Hepatocyte (in vitro differentiated cells): Measurements from ENCODE around the gene BUB1B. TPM values are rescaled to one million over a fixed set of nuclear protein-coding genes. Genes with fewer than 3 reads are reported as not detected.
"Not testable (repeated sequence)": the region's sequence is repeated elsewhere in the genome, so short reads cannot be mapped to it uniquely, and the experiment has no call there.

ENCODE experiments used
- DNase-seq: peaks from one replicate; pipeline ENCODE4 v3.0.0-alpha.2; 2016; ENCODE audit warnings: low spot score
- H2AFZ ChIP-seq: fragments of 200-600 bp; sonication (generic); 2 replicates; pipeline ENCODE4 v1.6.0; 2016; ENCODE audit warnings: antibody characterized with exemption, mild to moderate bottlenecking
- H3K27ac ChIP-seq: fragments of 200-600 bp; sonication (generic); 2 replicates; pipeline ENCODE4 v1.5.1; 2016; ENCODE audit warnings: mild to moderate bottlenecking
- H3K27me3 ChIP-seq: fragments of 200-600 bp; sonication (generic); 2 replicates; pipeline ENCODE4 v1.6.1; 2016
- H3K36me3 ChIP-seq: fragments of 200-600 bp; sonication (generic); replicated peaks from 2 replicates; pipeline ENCODE4 v1.5.1; 2016; ENCODE audit warnings: low read depth; ENCODE audit not compliant: insufficient read depth
- H3K4me1 ChIP-seq: fragments of 200-600 bp; sonication (generic); 2 replicates; pipeline ENCODE4 v1.5.1; 2016; ENCODE audit warnings: mild to moderate bottlenecking, moderate library complexity; ENCODE audit not compliant: insufficient read depth
- H3K4me2 ChIP-seq: fragments of 200-600 bp; sonication (generic); 2 replicates; pipeline ENCODE4 v1.6.0; 2016
- H3K4me3 ChIP-seq: fragments of 200-600 bp; sonication (generic); 2 replicates; pipeline ENCODE4 v1.5.1; 2016; ENCODE audit warnings: mild to moderate bottlenecking
- H3K79me2 ChIP-seq: fragments of 200-600 bp; sonication (generic); 2 replicates; pipeline ENCODE4 v1.6.0; 2017; ENCODE audit warnings: mild to moderate bottlenecking
- H3K9me2 ChIP-seq: fragments of 200-600 bp; sonication (generic); replicated peaks from 2 replicates; pipeline ENCODE4 v1.6.0; 2017; ENCODE audit warnings: mild to moderate bottlenecking; ENCODE audit not compliant: insufficient read depth
- H3K9me3 ChIP-seq: fragments of 200-600 bp; sonication (generic); 2 replicates; pipeline ENCODE4 v1.5.1; 2016; ENCODE audit warnings: low read depth, mild to moderate bottlenecking
- H4K20me1 ChIP-seq: fragments of 200-600 bp; sonication (generic); 2 replicates; pipeline ENCODE4 v1.6.0; 2016; ENCODE audit warnings: mild to moderate bottlenecking; ENCODE audit not compliant: insufficient read depth, poor library complexity, severe bottlenecking
- EZH2 ChIP-seq: fragments of 200-600 bp; sonication (generic); IDR thresholded peaks from 2 replicates; pipeline ENCODE4 v1.6.1; 2016; ENCODE audit warnings: antibody characterized with exemption, mild to moderate bottlenecking, borderline replicate concordance
- EZH2phosphoT487 ChIP-seq: fragments of 200-600 bp; sonication (generic); IDR thresholded peaks from one replicate; pipeline ENCODE4 v1.6.1; 2018; ENCODE audit warnings: antibody characterized with exemption, mild to moderate bottlenecking, low read depth, moderate library complexity; ENCODE audit not compliant: unreplicated experiment, severe bottlenecking
- WGBS: methylation state at CpG from one replicate; pipeline ENCODE4 v1.1.6; 2016; ENCODE audit warnings: low lambda C conversion rate; ENCODE audit errors: missing lambda C conversion rate; 5-methylcytosine and 5-hydroxymethylcytosine counted together
- polyA plus RNA-seq: library from polyadenylated mRNA; unstranded; fragments of >200 nt; fragmentation: Nextera tagmentation; extraction: Ambion mirVana; gene quantifications from 2 replicates; pipeline ENCODE4 v1.2.1, GENCODE V29; 2016
- total RNA-seq: library from RNA; depleted of rRNA; stranded (reverse); fragments of >200 nt; gene quantifications from 2 replicates; pipeline ENCODE4 v1.2.3, GENCODE V29; 2014
- TF ChIP-seq, protein P1 (sequence below): fragments of 200-600 bp; sonication (generic); IDR thresholded peaks from 2 replicates; pipeline ENCODE4 v1.5.1; 2016; ENCODE audit warnings: antibody characterized with exemption, mild to moderate bottlenecking; ENCODE audit not compliant: poor library complexity

BUB1B gene
- total and polyA plus RNA-seq, 2 experiments from 2014 or later = 5.3 to 11.9 TPM

DNA sequence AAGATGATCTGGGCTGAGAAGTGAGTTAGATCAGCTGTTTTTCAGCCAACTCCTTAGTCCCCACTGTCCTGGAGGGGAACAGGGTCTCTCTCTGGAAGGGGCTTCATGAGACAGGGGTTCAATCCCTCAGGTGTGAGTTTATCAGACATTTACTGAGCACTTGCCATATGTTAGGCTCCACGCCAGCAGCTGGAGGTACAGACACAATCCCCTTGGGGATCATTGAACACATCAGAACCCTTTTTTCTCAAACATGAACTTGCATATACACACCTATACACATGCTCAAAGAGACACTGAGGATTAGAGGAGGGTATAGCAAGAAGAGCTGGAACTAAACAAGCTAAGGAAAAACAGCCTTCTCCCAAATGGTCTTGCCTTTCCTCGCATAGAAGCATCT lies 46.7 kb upstream of the BUB1B start:
- no peaks in the 10 kb centered on the region for H3K27me3 ChIP-seq
- H3K9me3 ChIP-seq = no peaks in the 10 kb centered on the region
- no peaks in the 10 kb centered on the region for H3K36me3 ChIP-seq
- H3K4me2 ChIP-seq = no peak overlapping the region
- TF ChIP-seq EZH2 (no peak), EZH2phosphoT487 (no peak)
- TF ChIP-seq, protein P1, sequence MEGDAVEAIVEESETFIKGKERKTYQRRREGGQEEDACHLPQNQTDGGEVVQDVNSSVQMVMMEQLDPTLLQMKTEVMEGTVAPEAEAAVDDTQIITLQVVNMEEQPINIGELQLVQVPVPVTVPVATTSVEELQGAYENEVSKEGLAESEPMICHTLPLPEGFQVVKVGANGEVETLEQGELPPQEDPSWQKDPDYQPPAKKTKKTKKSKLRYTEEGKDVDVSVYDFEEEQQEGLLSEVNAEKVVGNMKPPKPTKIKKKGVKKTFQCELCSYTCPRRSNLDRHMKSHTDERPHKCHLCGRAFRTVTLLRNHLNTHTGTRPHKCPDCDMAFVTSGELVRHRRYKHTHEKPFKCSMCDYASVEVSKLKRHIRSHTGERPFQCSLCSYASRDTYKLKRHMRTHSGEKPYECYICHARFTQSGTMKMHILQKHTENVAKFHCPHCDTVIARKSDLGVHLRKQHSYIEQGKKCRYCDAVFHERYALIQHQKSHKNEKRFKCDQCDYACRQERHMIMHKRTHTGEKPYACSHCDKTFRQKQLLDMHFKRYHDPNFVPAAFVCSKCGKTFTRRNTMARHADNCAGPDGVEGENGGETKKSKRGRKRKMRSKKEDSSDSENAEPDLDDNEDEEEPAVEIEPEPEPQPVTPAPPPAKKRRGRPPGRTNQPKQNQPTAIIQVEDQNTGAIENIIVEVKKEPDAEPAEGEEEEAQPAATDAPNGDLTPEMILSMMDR = no peak
- H3K27ac ChIP-seq = no peak overlapping the region
- no peak overlapping the region for H2AFZ ChIP-seq
- no peaks in the 10 kb centered on the region for H4K20me1 ChIP-seq
- no peak for DNase-seq
- no peaks in the 10 kb centered on the region for H3K9me2 ChIP-seq
- WGBS = 92% methylated on average over 2 of the region's 2 CpGs
- H3K4me1 ChIP-seq = no peaks in the 10 kb centered on the region
- H3K79me2 ChIP-seq = no peaks in the 10 kb centered on the region
- H3K4me3 ChIP-seq = no peak overlapping the region

DNA sequence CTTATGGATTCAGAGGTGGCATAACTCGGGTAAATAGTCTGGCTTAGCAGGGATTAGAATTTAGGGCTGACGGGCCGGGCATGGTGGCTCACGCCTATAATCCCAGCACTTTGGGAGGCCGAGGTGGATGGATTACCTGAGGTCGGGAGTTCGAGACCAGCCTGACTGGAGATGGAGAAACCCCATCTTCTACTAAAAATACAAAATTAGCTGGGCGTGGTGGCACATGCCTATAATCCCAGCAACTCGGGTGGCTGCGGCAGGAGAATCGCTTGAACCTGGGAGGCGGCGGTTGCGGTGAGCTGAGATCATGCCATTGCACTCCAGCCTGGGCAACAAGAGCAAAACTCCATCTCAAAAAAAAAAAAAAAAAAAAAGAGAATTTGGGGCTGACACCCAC lies 45.8 kb upstream of the BUB1B start:
- not testable (repeated sequence) for H3K79me2 ChIP-seq, H2AFZ ChIP-seq, DNase-seq, H3K4me2 ChIP-seq, H3K27ac ChIP-seq, H3K9me3 ChIP-seq, H3K27me3 ChIP-seq, H4K20me1 ChIP-seq, H3K4me1 ChIP-seq, H3K36me3 ChIP-seq, H3K9me2 ChIP-seq, H3K4me3 ChIP-seq
- 96% methylated on average over 14 of the region's 14 CpGs for WGBS

DNA sequence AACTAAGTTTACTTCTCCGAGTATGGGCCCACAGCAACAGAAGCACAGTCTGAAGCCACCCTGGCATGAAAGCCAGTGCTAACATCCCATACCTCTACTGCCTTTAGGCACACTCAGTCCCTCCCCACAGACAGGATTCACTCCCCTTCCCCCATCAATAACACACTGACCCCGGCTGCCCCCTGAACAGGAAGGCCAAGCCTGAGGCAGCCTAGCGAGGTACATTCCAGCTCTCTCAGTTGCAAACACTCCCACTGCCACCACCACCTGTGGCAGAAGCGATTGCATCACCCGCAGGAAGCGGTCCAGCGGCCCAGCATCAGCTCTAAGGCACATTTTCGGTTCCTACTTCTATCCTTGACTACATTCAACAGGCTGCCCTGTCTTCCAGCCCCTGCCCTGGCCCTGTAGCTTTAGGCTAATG lies 45.2 kb upstream of the BUB1B start:
- Histone ChIP-seq H3K27ac (no peak overlapping the region), H3K36me3 (no peaks in the 10 kb centered on the region), H4K20me1 (no peaks in the 10 kb centered on the region), H3K4me1 (no peaks in the 10 kb centered on the region), H3K9me3 (no peaks in the 10 kb centered on the region), H3K79me2 (no peaks in the 10 kb centered on the region), H2AFZ (no peak overlapping the region), H3K27me3 (no peaks in the 10 kb centered on the region), H3K9me2 (no peaks in the 10 kb centered on the region), H3K4me2 (no peak overlapping the region), H3K4me3 (no peak overlapping the region)
- DNase-seq = no peak
- 45% methylated on average over 8 of the region's 8 CpGs for WGBS
- TF ChIP-seq EZH2phosphoT487 (no peak), EZH2 (no peak)
- TF ChIP-seq, protein P1 = no peak

DNA sequence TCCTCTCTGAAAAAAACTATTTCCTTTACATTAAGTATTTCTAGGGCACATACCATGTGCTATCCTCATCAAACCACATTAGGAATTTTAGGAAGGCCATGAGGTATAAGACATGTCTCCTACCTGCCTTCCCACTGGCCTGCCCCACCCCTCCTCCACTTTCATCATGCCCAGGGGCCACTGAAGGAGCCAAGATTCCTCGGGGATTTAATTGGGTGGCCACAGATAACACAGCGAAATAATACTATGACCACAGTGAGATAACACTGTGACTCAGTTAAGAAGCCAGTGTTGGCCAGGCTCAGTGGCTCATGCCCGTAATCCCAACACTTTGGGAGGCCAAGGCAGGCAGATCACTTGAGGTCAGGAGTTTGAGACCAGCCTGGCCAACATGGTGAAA lies 42.4 kb upstream of the BUB1B start:
- H3K9me3 ChIP-seq = no peaks in the 10 kb centered on the region
- TF ChIP-seq, protein P1 = no peak
- no peak for TF ChIP-seq EZH2phosphoT487
- TF ChIP-seq EZH2 = no peak
- H2AFZ ChIP-seq = no peak overlapping the region
- no peaks in the 10 kb centered on the region for H3K27me3 ChIP-seq
- no peaks in the 10 kb centered on the region for H3K9me2 ChIP-seq
- no peaks in the 10 kb centered on the region for H3K36me3 ChIP-seq
- no peak for DNase-seq
- no peak overlapping the region for H3K4me2 ChIP-seq
- no peaks in the 10 kb centered on the region for H3K79me2 ChIP-seq
- H3K27ac ChIP-seq = no peak overlapping the region
- H3K4me3 ChIP-seq = no peak overlapping the region
- H3K4me1 ChIP-seq = no peaks in the 10 kb centered on the region
- 41% methylated on average over 3 of the region's 3 CpGs for WGBS
- H4K20me1 ChIP-seq = no peaks in the 10 kb centered on the region
